ENCODE measurements around the gene NFATC1. TPM values are rescaled to one million over a fixed set of nuclear protein-coding genes. Genes with fewer than 3 reads are reported as not detected.
A peak's percentile ranks its signal among the peaks of the same experiment; 100 is the strongest.

NFATC1 gene
- total RNA-seq, 3 donors from 2014 or later (not counting 1 experiment from before 2014, with no cell fraction given) = 35.8 to 47.4 (median 37.1) TPM

GRCh38 chr18:79368681-79369080 lies 27.0 kb upstream of the NFATC1 start:
- Histone ChIP-seq H3K4me1 (ENCODE audit: control insufficient read depth, insufficient read depth, low read length) (peaks cover 19% of the 10 kb centered on the region), H3K27me3 (ENCODE audit: control insufficient read depth, insufficient read depth, low read length) (no peaks in the 10 kb centered on the region), H3K27ac (ENCODE audit: low read length) (no peak overlapping the region), H3K9me3 (ENCODE audit: control insufficient read depth, insufficient read depth, low read length) (no peaks in the 10 kb centered on the region), H3K4me3 (ENCODE audit: low read length) (no peak overlapping the region), H3K36me3 (ENCODE audit: control insufficient read depth, insufficient read depth, low read length) (peaks cover 7% of the 10 kb centered on the region)
- DNase-seq = peak in 1 of 2 donors; percentile 46
- Mint-ChIP-seq H3K27me3 (ENCODE audit: low read depth in 2 of 2) (no peaks in the 10 kb centered on the region), H3K36me3 (peaks cover under 1% of the 10 kb centered on the region), H3K4me3 (no peak overlapping the region), H3K27ac (peak overlapping the region in 1 of 2 donors; percentile 61), H3K9me3 (no peaks in the 10 kb centered on the region), H3K4me1 (peaks cover 15 to 18% of the 10 kb centered on the region in 2 donors)
- TF ChIP-seq, protein P1, sequence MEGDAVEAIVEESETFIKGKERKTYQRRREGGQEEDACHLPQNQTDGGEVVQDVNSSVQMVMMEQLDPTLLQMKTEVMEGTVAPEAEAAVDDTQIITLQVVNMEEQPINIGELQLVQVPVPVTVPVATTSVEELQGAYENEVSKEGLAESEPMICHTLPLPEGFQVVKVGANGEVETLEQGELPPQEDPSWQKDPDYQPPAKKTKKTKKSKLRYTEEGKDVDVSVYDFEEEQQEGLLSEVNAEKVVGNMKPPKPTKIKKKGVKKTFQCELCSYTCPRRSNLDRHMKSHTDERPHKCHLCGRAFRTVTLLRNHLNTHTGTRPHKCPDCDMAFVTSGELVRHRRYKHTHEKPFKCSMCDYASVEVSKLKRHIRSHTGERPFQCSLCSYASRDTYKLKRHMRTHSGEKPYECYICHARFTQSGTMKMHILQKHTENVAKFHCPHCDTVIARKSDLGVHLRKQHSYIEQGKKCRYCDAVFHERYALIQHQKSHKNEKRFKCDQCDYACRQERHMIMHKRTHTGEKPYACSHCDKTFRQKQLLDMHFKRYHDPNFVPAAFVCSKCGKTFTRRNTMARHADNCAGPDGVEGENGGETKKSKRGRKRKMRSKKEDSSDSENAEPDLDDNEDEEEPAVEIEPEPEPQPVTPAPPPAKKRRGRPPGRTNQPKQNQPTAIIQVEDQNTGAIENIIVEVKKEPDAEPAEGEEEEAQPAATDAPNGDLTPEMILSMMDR (IDR thresholded peaks at IDR 0.05) = no peak
- WGBS (ENCODE audit: insufficient coverage) = 6% methylated on average over 11 of the region's 15 CpGs
- intact Hi-C loops (cut with micrococcal nuclease) = no loop called here
- peak; percentile 44 to 61 (median 61) for ATAC-seq

DNA sequence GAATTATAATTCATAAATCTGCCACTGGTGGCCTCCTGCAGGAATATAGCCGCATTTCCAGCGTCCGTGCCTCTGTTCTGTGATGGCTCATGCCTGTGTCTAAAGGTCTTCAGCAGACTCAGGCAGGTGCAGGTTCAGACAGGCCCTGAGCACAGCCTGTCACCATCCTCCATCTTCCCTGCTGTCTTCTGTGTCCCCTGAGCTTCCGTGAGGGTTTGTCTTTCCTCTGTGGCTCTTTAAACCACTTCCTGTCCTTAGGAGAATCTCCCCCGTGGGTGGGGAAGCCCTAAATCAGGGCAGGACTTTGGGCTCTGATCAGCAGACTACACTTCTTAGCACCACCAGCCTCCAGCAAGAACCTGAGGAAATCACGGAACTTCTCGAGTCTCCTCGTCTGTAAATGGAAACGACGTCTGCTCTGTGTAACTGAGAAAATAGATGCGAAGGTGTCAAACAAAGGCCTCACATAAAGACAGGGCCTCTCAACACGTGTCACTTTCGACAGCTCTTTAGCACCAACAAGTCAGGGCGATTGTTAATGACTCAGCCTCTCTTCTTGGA lies 24.1 kb upstream of the NFATC1 start:
- Histone ChIP-seq H3K36me3 (ENCODE audit: control insufficient read depth, insufficient read depth, low read length) (peaks cover 4% of the 10 kb centered on the region), H3K4me3 (ENCODE audit: low read length) (no peak overlapping the region), H3K27me3 (ENCODE audit: control insufficient read depth, insufficient read depth, low read length) (no peaks in the 10 kb centered on the region), H3K9me3 (ENCODE audit: control insufficient read depth, insufficient read depth, low read length) (no peaks in the 10 kb centered on the region), H3K4me1 (ENCODE audit: control insufficient read depth, insufficient read depth, low read length) (peaks cover 19% of the 10 kb centered on the region), H3K27ac (ENCODE audit: low read length) (no peak overlapping the region)
- H3K27me3 Mint-ChIP-seq (ENCODE audit: low read depth in 2 of 2) = no peaks in the 10 kb centered on the region
- DNase-seq (peak in 1 of 2 donors; percentile 34), ATAC-seq (peak in 2 of 3 donors; percentile 24 to 32)
- intact Hi-C loops (cut with micrococcal nuclease) = no loop called here
- TF ChIP-seq, protein P1 (IDR thresholded peaks at IDR 0.05) = no peak
- no peaks in the 10 kb centered on the region for H3K36me3 Mint-ChIP-seq
- H3K27ac Mint-ChIP-seq = peak overlapping the region in 1 of 2 donors; percentile 74
- H3K4me3 Mint-ChIP-seq = no peak overlapping the region
- H3K4me1 Mint-ChIP-seq = peaks cover 15 to 18% of the 10 kb centered on the region in 2 donors
- no peaks in the 10 kb centered on the region for H3K9me3 Mint-ChIP-seq
- WGBS (ENCODE audit: insufficient coverage) = 57% methylated on average over 14 of the region's 14 CpGs

DNA sequence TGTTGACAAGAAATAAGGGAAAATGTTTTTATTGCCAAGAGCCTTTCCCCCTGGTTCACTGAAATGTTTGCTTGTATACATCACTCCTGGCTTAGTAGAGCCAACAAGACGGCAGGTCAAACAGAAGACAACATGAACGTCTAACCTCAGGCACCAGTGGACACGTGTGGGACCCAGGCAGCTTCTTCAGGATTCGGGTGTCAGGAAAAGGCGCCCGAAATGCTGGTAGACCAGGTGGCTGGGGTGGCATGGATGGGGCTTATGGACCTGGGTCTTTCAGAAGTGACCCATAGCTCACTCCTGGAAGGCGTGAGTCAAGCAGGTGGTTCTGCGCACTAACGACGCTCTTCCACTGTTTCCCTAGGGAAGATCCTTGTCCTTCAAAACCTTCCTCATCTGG lies 23.3 kb upstream of the NFATC1 start:
- Mint-ChIP-seq H3K36me3 (no peaks in the 10 kb centered on the region), H3K9me3 (no peaks in the 10 kb centered on the region), H3K27ac (no peak overlapping the region), H3K4me1 (peaks cover 15 to 18% of the 10 kb centered on the region in 2 donors), H3K27me3 (ENCODE audit: low read depth in 2 of 2) (no peaks in the 10 kb centered on the region), H3K4me3 (no peak overlapping the region)
- Histone ChIP-seq H3K9me3 (ENCODE audit: control insufficient read depth, insufficient read depth, low read length) (no peaks in the 10 kb centered on the region), H3K36me3 (ENCODE audit: control insufficient read depth, insufficient read depth, low read length) (peaks cover 7% of the 10 kb centered on the region), H3K27me3 (ENCODE audit: control insufficient read depth, insufficient read depth, low read length) (no peaks in the 10 kb centered on the region), H3K4me3 (ENCODE audit: low read length) (no peak overlapping the region), H3K27ac (ENCODE audit: low read length) (no peak overlapping the region), H3K4me1 (ENCODE audit: control insufficient read depth, insufficient read depth, low read length) (peaks cover 19% of the 10 kb centered on the region)
- TF ChIP-seq, protein P1 (IDR thresholded peaks at IDR 0.05) = no peak
- DNase-seq = no peak
- intact Hi-C loops (cut with micrococcal nuclease) = no loop called here
- no peak for ATAC-seq
- 97% methylated on average over 10 of the region's 10 CpGs for WGBS (ENCODE audit: insufficient coverage)

- H3K4me3 ChIP-seq (ENCODE audit: low read length) = no peak overlapping the region
- peaks cover 15 to 18% of the 10 kb centered on the region in 2 donors for H3K4me1 Mint-ChIP-seq
- peaks cover 19% of the 10 kb centered on the region for H3K4me1 ChIP-seq (ENCODE audit: control insufficient read depth, insufficient read depth, low read length)
- no peaks in the 10 kb centered on the region for H3K9me3 ChIP-seq (ENCODE audit: control insufficient read depth, insufficient read depth, low read length)
- H3K36me3 Mint-ChIP-seq = peaks cover 3% of the 10 kb centered on the region
- no peak overlapping the region for H3K4me3 Mint-ChIP-seq
- no peaks in the 10 kb centered on the region for H3K9me3 Mint-ChIP-seq
- DNase-seq = no peak
- intact Hi-C loops (cut with micrococcal nuclease) = no loop called here
- H3K27me3 Mint-ChIP-seq (ENCODE audit: low read depth in 2 of 2) = no peaks in the 10 kb centered on the region
- ATAC-seq = no peak
- no peak overlapping the region for H3K27ac ChIP-seq (ENCODE audit: low read length)
- H3K36me3 ChIP-seq (ENCODE audit: control insufficient read depth, insufficient read depth, low read length) = peaks cover 8% of the 10 kb centered on the region
- no peak overlapping the region for H3K27ac Mint-ChIP-seq
- H3K27me3 ChIP-seq (ENCODE audit: control insufficient read depth, insufficient read depth, low read length) = no peaks in the 10 kb centered on the region
- TF ChIP-seq, protein P1 (IDR thresholded peaks at IDR 0.05) = no peak
- 100% methylated on average over 2 of the region's 2 CpGs for WGBS (ENCODE audit: insufficient coverage)
Observed at GRCh38 chr18:79372991-79373390, 22.7 kb upstream of the NFATC1 start.
